WERI-Rb-1 (cell line): ENCODE results near the gene UNC5A.

Experiments
- DNase-seq: peaks from one replicate; pipeline ENCODE4 v3.0.0-alpha.2; 2020
- H3K27ac ChIP-seq: fragments of 250-450 bp; sonication (Bioruptor Pico); 2 replicates; pipeline ENCODE4 v1.5.1; 2020; ENCODE audit warnings: mild to moderate bottlenecking, moderate library complexity
- H3K27me3 ChIP-seq: fragments of 250-450 bp; sonication (Bioruptor Pico); 2 replicates; pipeline ENCODE4 v1.5.1; 2021; ENCODE audit warnings: mild to moderate bottlenecking, low read depth, moderate library complexity; ENCODE audit not compliant: insufficient read depth, severe bottlenecking
- H3K36me3 ChIP-seq: fragments of 250-450 bp; sonication (Bioruptor Pico); 2 replicates; pipeline ENCODE4 v1.5.1; 2020; ENCODE audit warnings: mild to moderate bottlenecking, moderate library complexity
- H3K4me3 ChIP-seq: 2 replicates; pipeline ENCODE4 v1.5.1; 2011; ENCODE audit warnings: low read depth, mild to moderate bottlenecking, control low read depth, low read length
- H3K9me3 ChIP-seq: fragments of 250-450 bp; sonication (Bioruptor Pico); 2 replicates; pipeline ENCODE4 v1.5.1; 2021; ENCODE audit warnings: mild to moderate bottlenecking, moderate library complexity; ENCODE audit not compliant: severe bottlenecking
- TF ChIP-seq, protein P1 (sequence below): IDR thresholded peaks from 2 replicates; pipeline ENCODE4 v1.5.1; 2011; ENCODE audit warnings: low read depth, mild to moderate bottlenecking, control low read depth, inconsistent platforms, low read length

UNC5A gene

DNA sequence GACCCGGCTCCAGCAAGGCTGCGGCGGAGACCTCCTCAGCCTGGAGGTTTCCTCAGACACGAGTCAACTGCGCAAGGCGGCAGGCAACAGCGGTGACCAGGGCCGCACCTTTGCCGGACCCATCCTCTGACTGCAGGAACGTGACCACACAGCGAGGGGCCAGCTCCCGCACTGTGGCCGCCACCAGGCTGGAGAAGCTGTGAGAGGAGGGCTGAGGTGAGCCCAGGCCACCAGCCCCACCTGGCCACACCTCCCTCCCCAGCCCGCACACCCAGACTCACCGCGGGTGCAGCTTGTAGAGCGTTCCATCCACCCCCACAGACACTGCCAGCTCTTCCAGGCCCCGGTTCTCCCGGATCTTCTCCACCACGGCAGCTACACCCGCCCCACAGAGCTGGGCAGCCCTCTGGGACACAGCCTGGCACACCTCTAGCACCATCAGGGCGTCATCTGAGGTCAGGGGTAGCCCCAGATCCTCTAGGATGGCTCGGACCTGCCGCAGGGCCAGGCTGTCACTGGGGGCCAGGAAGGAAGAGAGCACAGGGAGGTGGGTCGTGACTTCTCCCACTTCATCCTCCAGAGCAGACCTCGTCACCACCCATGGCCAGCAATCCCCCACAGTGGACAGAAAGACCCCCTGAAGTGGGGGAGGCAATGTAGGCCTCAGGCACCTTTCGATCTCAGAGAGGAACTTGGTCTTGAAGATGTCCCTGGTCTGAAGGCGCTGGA lies 70.8 kb downstream of the UNC5A start:
- no peak overlapping the region for H3K27ac ChIP-seq
- no peaks in the 10 kb centered on the region for H3K9me3 ChIP-seq
- H3K27me3 ChIP-seq: no peaks in the 10 kb centered on the region
- TF ChIP-seq, protein P1, sequence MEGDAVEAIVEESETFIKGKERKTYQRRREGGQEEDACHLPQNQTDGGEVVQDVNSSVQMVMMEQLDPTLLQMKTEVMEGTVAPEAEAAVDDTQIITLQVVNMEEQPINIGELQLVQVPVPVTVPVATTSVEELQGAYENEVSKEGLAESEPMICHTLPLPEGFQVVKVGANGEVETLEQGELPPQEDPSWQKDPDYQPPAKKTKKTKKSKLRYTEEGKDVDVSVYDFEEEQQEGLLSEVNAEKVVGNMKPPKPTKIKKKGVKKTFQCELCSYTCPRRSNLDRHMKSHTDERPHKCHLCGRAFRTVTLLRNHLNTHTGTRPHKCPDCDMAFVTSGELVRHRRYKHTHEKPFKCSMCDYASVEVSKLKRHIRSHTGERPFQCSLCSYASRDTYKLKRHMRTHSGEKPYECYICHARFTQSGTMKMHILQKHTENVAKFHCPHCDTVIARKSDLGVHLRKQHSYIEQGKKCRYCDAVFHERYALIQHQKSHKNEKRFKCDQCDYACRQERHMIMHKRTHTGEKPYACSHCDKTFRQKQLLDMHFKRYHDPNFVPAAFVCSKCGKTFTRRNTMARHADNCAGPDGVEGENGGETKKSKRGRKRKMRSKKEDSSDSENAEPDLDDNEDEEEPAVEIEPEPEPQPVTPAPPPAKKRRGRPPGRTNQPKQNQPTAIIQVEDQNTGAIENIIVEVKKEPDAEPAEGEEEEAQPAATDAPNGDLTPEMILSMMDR: no peak
- H3K36me3 ChIP-seq: no peaks in the 10 kb centered on the region
- no peak overlapping the region for H3K4me3 ChIP-seq
- no peak for DNase-seq

DNA sequence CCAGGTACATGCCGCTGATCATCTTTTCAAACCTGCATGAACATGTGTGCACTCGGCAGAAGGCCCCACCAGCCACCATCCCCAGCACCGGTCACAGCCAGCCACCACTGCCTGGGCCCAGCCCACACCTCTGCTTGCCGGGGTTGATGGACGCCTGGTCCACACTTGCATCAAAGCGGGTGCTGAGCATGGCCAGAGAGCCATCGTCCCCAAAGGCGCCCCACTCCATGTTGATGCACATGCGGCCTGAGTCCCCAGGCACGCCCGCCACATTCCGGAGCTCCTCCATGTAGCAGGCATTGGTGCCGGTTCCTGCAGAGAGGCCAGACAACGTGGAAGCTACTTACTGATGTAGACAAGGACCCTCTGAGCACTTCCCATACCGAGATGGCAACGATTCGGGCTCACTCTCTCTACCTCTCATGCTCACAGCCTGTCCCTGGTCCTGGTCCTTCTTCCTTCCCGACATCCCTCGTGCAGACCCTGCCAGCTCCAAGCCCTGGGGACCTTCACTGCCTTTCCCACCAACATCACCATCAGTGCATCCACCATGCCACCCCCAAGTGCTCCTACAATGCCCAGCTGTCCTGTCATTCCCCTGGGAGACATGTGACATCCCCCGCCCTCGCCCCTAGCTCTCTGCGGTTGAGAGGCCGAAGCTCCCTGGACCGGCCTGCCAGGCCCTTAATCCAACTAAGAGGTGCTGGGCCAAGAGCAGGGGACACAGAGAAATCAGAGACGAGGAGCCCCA lies 71.6 kb downstream of the UNC5A start:
- H3K9me3 ChIP-seq: no peaks in the 10 kb centered on the region
- H3K27me3 ChIP-seq: no peaks in the 10 kb centered on the region
- H3K27ac ChIP-seq: no peak overlapping the region
- H3K4me3 ChIP-seq: no peak overlapping the region
- TF ChIP-seq, protein P1: no peak
- no peaks in the 10 kb centered on the region for H3K36me3 ChIP-seq
- no peak for DNase-seq

DNA sequence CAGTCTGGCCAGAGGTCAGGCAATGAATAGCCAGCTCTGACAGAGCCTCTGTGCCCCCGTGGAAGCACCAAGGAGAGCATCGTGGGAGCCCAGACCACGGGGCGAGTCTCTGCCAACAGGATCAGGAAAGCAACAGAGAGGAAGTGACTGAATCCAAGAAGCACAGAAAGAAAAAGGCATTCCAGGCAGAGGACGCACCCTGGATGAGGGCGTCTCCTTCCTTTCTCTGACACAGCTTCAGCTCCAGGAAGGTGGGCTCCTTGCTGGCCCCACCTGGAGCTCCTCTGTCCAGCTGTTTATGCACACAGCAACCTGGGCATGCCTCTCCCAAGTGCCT lies 72.2 kb downstream of the UNC5A start:
- TF ChIP-seq, protein P1: no peak

DNA sequence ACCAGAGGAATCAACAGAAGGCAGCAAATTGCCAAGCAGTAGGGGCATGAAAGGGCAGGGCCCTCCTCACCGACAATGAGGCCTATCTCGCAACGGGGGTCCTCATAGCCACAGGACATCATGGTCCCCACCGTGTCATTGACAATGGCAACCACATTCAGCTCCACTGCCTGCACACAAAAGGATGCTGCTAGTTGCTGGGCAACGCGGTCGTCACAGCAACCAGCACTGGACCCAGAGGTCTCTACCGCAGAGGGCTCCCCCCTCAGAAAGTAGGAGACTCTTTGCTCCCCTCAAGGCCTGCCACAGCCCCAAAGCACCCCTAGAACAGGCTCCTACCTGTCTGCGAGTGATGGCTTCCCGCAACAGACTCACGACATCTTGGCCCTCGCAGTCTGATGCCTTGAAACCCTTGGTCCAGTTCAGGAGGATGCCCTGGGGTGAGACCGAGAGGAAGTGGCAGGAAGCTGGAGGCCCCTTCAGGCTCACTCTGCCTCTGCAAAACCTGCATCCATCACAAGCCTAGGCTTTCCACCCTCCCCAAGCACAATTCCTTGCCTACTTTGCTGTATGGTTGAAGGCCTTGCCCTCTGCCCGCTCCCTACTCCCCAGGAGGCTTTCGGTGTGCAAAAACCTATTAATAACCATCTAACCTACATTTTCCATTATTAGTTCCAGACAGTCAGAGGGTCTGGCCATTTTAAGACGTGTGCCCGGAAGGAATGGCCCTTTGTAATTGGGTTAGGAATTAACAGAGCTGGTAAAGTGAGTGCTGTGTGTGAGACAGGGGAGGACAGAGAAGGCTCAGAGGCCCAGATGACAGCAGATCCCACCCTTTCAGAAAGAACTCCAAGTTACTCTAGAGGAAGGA lies 73.6 kb downstream of the UNC5A start:
- Histone ChIP-seq H3K27me3 (no peaks in the 10 kb centered on the region), H3K27ac (no peak overlapping the region), H3K36me3 (no peaks in the 10 kb centered on the region), H3K4me3 (no peak overlapping the region), H3K9me3 (no peaks in the 10 kb centered on the region)
- DNase-seq: no peak
- TF ChIP-seq, protein P1: no peak

More for the DNA sequence above, 72.2 kb downstream of the UNC5A start:
- no peak for DNase-seq
- Histone ChIP-seq H3K9me3 (no peaks in the 10 kb centered on the region), H3K27ac (no peak overlapping the region), H3K36me3 (no peaks in the 10 kb centered on the region), H3K4me3 (no peak overlapping the region), H3K27me3 (no peaks in the 10 kb centered on the region)

- Histone ChIP-seq H3K27me3 (no peaks in the 10 kb centered on the region), H3K27ac (no peak overlapping the region), H3K36me3 (no peaks in the 10 kb centered on the region), H3K4me3 (no peak overlapping the region), H3K9me3 (no peaks in the 10 kb centered on the region)
- TF ChIP-seq, protein P1: no peak
- no peak for DNase-seq
These were observed 74.2 kb downstream of the UNC5A start for GRCh38 chr5:176884571-176884890.
